ENCODE data around the gene IRAK1BP1.

Gene IRAK1BP1, protein sequence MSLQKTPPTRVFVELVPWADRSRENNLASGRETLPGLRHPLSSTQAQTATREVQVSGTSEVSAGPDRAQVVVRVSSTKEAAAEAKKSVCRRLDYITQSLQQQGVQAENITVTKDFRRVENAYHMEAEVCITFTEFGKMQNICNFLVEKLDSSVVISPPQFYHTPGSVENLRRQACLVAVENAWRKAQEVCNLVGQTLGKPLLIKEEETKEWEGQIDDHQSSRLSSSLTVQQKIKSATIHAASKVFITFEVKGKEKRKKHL

DNA sequence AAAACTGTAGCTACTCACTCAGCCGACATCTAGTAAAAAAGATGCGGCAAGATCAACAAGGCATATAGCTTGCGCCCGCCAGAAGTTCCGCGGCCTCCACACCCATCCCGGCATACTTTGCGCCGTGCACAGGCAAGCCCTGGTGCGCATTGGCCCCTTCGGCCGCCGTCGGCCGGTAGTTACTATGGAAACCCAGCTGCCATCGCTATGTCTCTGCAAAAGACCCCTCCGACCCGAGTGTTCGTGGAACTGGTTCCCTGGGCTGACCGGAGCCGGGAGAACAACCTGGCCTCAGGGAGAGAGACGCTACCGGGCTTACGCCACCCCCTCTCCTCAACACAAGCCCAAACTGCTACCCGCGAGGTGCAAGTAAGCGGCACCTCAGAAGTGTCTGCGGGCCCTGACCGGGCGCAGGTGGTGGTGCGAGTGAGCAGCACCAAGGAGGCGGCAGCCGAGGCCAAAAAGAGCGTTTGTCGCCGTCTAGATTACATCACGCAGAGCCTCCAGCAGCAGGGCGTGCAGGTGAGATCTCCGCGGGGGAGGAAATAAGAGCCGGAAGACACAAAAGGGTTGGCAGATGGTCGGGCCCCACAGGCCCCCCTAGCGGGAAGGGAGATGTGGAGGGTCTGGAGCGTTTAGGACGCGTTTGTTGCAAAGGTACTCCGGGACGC, at the start of gene IRAK1BP1:
TSS of gene IRAK1BP1 (plus strand) at position 182 of the 671 bp plus-strand sequence. CDS start at position 208, 26 bp downstream.
- peaks cover 5% of the 10 kb centered on the region for H3K36me3 ChIP-seq (replicated peaks; ENCODE audit: low read depth, low read length)
- H3K27me3 ChIP-seq (ENCODE audit: low read depth, low read length): no peaks in the 10 kb centered on the region
- H3K9me3 ChIP-seq (ENCODE audit: insufficient read depth, low read length): no peaks in the 10 kb centered on the region
- peaks cover 28% of the 10 kb centered on the region for H3K79me2 ChIP-seq (ENCODE audit: low read length)
- TF ChIP-seq, protein P1, sequence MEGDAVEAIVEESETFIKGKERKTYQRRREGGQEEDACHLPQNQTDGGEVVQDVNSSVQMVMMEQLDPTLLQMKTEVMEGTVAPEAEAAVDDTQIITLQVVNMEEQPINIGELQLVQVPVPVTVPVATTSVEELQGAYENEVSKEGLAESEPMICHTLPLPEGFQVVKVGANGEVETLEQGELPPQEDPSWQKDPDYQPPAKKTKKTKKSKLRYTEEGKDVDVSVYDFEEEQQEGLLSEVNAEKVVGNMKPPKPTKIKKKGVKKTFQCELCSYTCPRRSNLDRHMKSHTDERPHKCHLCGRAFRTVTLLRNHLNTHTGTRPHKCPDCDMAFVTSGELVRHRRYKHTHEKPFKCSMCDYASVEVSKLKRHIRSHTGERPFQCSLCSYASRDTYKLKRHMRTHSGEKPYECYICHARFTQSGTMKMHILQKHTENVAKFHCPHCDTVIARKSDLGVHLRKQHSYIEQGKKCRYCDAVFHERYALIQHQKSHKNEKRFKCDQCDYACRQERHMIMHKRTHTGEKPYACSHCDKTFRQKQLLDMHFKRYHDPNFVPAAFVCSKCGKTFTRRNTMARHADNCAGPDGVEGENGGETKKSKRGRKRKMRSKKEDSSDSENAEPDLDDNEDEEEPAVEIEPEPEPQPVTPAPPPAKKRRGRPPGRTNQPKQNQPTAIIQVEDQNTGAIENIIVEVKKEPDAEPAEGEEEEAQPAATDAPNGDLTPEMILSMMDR (IDR thresholded peaks at IDR 0.05; ENCODE audit: low read depth, low read length): peak; percentile 33
- no peak for TF ChIP-seq EZH2phosphoT487 (IDR thresholded peaks at IDR 0.05; ENCODE audit: low read depth)
- peak within 1 kb of the TSS; percentile 63 for H3K27ac ChIP-seq (ENCODE audit: low read length)
- H3K4me1 ChIP-seq (ENCODE audit: low read length): peaks cover 11% of the 10 kb centered on the region
- peak within 1 kb of the TSS; percentile 95 for H2AFZ ChIP-seq (ENCODE audit: low read depth, low read length)
- peak within 1 kb of the TSS; percentile 84 for H3K4me2 ChIP-seq (ENCODE audit: low read length)
- peak within 1 kb of the TSS; percentile 83 for H3K9ac ChIP-seq (ENCODE audit: low read length)
- no peaks in the 10 kb centered on the region for H4K20me1 ChIP-seq (ENCODE audit: insufficient read depth, low read length)
- H3K4me3 ChIP-seq (ENCODE audit: low read length): peak within 1 kb of the TSS; percentile 82

DNA sequence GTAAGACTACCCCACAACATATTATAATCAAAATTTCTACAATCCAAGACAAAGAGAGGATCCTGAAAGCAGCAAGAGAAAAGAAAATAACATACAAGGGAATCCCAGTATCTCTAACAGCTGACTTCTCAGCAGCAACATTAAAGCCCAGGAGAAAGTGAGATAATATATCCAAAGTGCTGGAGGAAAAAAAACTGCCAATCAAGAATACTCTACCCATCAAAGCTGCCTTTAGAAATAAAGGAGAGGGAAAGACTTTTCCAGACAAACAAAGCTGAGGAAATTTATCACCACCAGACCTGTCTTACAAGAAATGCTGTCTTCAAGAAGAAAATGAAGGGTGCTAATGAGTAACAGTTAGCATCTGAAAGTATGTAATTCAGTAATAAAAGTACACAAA, 43.3 kb upstream of the IRAK1BP1 start:
- H3K4me2 ChIP-seq (ENCODE audit: low read length): no peak overlapping the region
- H3K4me3 ChIP-seq (ENCODE audit: low read length): no peak overlapping the region
- no peaks in the 10 kb centered on the region for H3K9me3 ChIP-seq (ENCODE audit: insufficient read depth, low read length)
- no peaks in the 10 kb centered on the region for H3K36me3 ChIP-seq (replicated peaks; ENCODE audit: low read depth, low read length)
- no peak overlapping the region for H3K27ac ChIP-seq (ENCODE audit: low read length)
- H3K79me2 ChIP-seq (ENCODE audit: low read length): no peaks in the 10 kb centered on the region
- no peaks in the 10 kb centered on the region for H3K27me3 ChIP-seq (ENCODE audit: low read depth, low read length)
- no peak overlapping the region for H2AFZ ChIP-seq (ENCODE audit: low read depth, low read length)
- TF ChIP-seq, protein P1 (IDR thresholded peaks at IDR 0.05; ENCODE audit: low read depth, low read length): no peak
- no peak for TF ChIP-seq EZH2phosphoT487 (IDR thresholded peaks at IDR 0.05; ENCODE audit: low read depth)
- no peaks in the 10 kb centered on the region for H4K20me1 ChIP-seq (ENCODE audit: insufficient read depth, low read length)
- no peaks in the 10 kb centered on the region for H3K4me1 ChIP-seq (ENCODE audit: low read length)
- no peak overlapping the region for H3K9ac ChIP-seq (ENCODE audit: low read length)

DNA sequence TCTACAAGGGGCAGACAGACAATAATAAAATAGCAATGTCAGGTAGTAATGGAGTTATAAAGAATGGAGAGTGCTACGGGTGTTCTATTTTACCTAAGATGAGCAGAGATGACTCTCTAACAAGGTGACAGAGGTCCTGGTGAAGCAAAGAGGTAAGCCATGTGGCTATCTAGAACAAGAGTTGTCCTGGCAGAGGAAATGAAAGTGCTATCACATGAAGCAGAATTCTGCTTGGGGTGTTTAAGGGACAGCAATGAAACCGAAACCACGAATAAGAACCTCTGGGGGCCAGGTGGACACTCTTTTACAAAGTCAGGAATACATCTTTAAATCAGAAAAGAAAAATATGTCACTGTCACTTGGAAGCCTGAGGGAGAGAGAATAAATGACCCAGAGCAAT, 37.9 kb upstream of the IRAK1BP1 start:
- H2AFZ ChIP-seq (ENCODE audit: low read depth, low read length): no peak overlapping the region
- no peak overlapping the region for H3K9ac ChIP-seq (ENCODE audit: low read length)
- no peaks in the 10 kb centered on the region for H3K9me3 ChIP-seq (ENCODE audit: insufficient read depth, low read length)
- no peak overlapping the region for H3K27ac ChIP-seq (ENCODE audit: low read length)
- TF ChIP-seq, protein P1 (IDR thresholded peaks at IDR 0.05; ENCODE audit: low read depth, low read length): no peak
- no peak for TF ChIP-seq EZH2phosphoT487 (IDR thresholded peaks at IDR 0.05; ENCODE audit: low read depth)
- no peaks in the 10 kb centered on the region for H3K27me3 ChIP-seq (ENCODE audit: low read depth, low read length)
- no peak overlapping the region for H3K4me2 ChIP-seq (ENCODE audit: low read length)
- H3K79me2 ChIP-seq (ENCODE audit: low read length): no peaks in the 10 kb centered on the region
- no peak overlapping the region for H3K4me3 ChIP-seq (ENCODE audit: low read length)
- peaks cover 6% of the 10 kb centered on the region; the same call in 1 of the 2 replicates for H3K4me1 ChIP-seq (ENCODE audit: low read length)
- H3K36me3 ChIP-seq (replicated peaks; ENCODE audit: low read depth, low read length): no peaks in the 10 kb centered on the region
- H4K20me1 ChIP-seq (ENCODE audit: insufficient read depth, low read length): no peaks in the 10 kb centered on the region

DNA sequence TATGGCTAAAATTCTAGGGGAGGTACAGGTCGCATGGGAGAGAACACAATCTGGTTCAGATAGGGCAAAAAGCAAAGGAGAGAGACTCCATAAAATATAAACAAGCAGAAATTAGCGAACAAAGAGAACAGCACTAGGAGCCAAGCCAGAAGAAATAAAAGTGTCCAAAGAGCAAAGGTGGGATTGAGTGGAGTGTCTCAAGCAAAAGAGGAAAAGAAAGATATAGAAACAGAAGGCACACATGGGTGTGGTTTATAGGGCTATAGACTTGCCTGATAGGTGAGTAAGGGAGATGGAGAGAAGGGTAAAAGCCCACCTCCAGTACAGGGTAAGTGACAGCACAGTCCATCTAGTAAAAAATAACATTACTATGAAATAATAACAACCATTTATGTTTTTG, 36.5 kb upstream of the IRAK1BP1 start:
- no peak overlapping the region for H3K9ac ChIP-seq (ENCODE audit: low read length)
- no peak overlapping the region for H2AFZ ChIP-seq (ENCODE audit: low read depth, low read length)
- no peaks in the 10 kb centered on the region for H3K27me3 ChIP-seq (ENCODE audit: low read depth, low read length)
- H3K36me3 ChIP-seq (replicated peaks; ENCODE audit: low read depth, low read length): no peaks in the 10 kb centered on the region
- H4K20me1 ChIP-seq (ENCODE audit: insufficient read depth, low read length): no peaks in the 10 kb centered on the region
- H3K4me2 ChIP-seq (ENCODE audit: low read length): no peak overlapping the region
- H3K27ac ChIP-seq (ENCODE audit: low read length): no peak overlapping the region
- no peak overlapping the region for H3K4me3 ChIP-seq (ENCODE audit: low read length)
- no peaks in the 10 kb centered on the region for H3K9me3 ChIP-seq (ENCODE audit: insufficient read depth, low read length)
- H3K79me2 ChIP-seq (ENCODE audit: low read length): no peaks in the 10 kb centered on the region
- peaks cover 6% of the 10 kb centered on the region; the same call in 1 of the 2 replicates for H3K4me1 ChIP-seq (ENCODE audit: low read length)
- TF ChIP-seq EZH2phosphoT487 (IDR thresholded peaks at IDR 0.05; ENCODE audit: low read depth): no peak
- TF ChIP-seq, protein P1 (IDR thresholded peaks at IDR 0.05; ENCODE audit: low read depth, low read length): no peak

Measured in OCI-LY3 (cell line).